Left ventricle myocardium inferior (tissue), 1 donor: ENCODE results near the gene RAX2. TPM values are rescaled to one million over a fixed set of nuclear protein-coding genes. Genes with fewer than 3 reads are reported as not detected.

Experiments
- DNase-seq: peaks from one replicate; pipeline ENCODE4 v3.0.0-alpha.2; 2020
- H3K27ac ChIP-seq: fragments of 200-600 bp; replicated peaks from 2 replicates; pipeline ENCODE4 v1.8.0; 2021
- H3K27me3 ChIP-seq: fragments of 200-600 bp; 2 replicates; pipeline ENCODE4 v1.8.0; 2021; ENCODE audit warnings: low read depth
- H3K36me3 ChIP-seq: fragments of 200-600 bp; 2 replicates; pipeline ENCODE4 v1.8.0; 2021
- H3K4me1 ChIP-seq: fragments of 200-600 bp; 2 replicates; pipeline ENCODE4 v1.8.0; 2021
- H3K4me3 ChIP-seq: fragments of 200-600 bp; 2 replicates; pipeline ENCODE4 v1.8.0; 2021; ENCODE audit warnings: mild to moderate bottlenecking, moderate library complexity
- H3K9me3 ChIP-seq: fragments of 200-600 bp; replicated peaks from 2 replicates; pipeline ENCODE4 v1.8.0; 2021
- CTCF ChIP-seq: fragments of 200-600 bp; IDR thresholded peaks from 2 replicates; pipeline ENCODE4 v1.8.0; 2021; ENCODE audit warnings: antibody characterized with exemption, mild to moderate bottlenecking, borderline replicate concordance
- intact Hi-C: fragments of 100-400 bp; cut with micrococcal nuclease; formaldehyde crosslinking; loops from one replicate; pipeline ENCODE4 v1.11.0; 2022
- total RNA-seq: library from RNA; stranded (reverse); fragmentation: NEBNext Ultra II Directional; extraction: Animal tissue kit (Norgen Biotek cat#: 25700); gene quantifications from one replicate; pipeline ENCODE4 v1.2.1, GENCODE V29; 2021
- donor health status: DM: no; HTN: yes; CAD: no; lungs with severe emphysema.

RAX2 gene
- total RNA-seq, 1 donor from 2014 or later, result not detected

DNA sequence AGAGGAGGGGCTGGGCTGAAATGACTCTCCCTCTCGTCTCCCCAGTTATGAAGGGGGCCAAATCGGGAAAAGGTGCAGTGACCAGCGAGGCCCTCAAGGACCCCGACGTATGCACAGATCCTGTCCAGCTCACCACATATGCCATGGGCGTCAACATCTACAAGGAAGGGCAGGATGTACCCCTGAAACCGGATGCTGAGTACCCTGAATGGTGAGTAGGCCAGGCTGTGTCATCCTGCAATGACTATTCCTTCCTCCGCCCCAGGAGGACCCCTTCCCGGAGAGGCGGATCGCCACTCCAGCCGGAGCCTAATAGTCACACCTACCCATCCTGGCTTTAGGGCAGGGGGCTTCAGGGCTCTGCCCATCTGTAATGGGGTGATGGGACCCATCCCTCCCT lies 6.9 kb downstream of the RAX2 start:
- peaks cover 41% of the 10 kb centered on the region for H3K36me3 ChIP-seq
- no peak overlapping the region for H3K4me3 ChIP-seq
- DNase-seq, result no peak
- no peaks in the 10 kb centered on the region for H3K9me3 ChIP-seq
- no peak overlapping the region for H3K27ac ChIP-seq
- H3K4me1 ChIP-seq, result peaks cover 34% of the 10 kb centered on the region
- no peaks in the 10 kb centered on the region for H3K27me3 ChIP-seq
- intact Hi-C loops, result no loop called here
- no peak for TF ChIP-seq CTCF

- DNase-seq, result peak; percentile 99
- no peak for TF ChIP-seq CTCF
- Histone ChIP-seq H3K4me1 (peaks cover 51% of the 10 kb centered on the region), H3K27ac (peak within 1 kb of the TSS; percentile 99), H3K4me3 (peak within 1 kb of the TSS; percentile 99), H3K9me3 (no peaks in the 10 kb centered on the region), H3K36me3 (peaks cover 51% of the 10 kb centered on the region), H3K27me3 (no peaks in the 10 kb centered on the region)
- intact Hi-C loops, result no loop called here
Measured at GRCh38 chr19:3762501-3763459, 9.2 kb downstream of the RAX2 start, which contains the start of gene MRPL54. TSS of gene MRPL54 (plus strand) at chr19:3762682. CDS start at chr19:3762701, 19 bp downstream.

GRCh38 chr19:3762130-3762473 lies 9.9 kb downstream of the RAX2 start:
- peak overlapping the region; percentile 99 for H3K27ac ChIP-seq
- intact Hi-C loops, result no loop called here
- no peak for DNase-seq
- peak overlapping the region; percentile 99 for H3K4me3 ChIP-seq
- H3K9me3 ChIP-seq, result no peaks in the 10 kb centered on the region
- TF ChIP-seq CTCF, result no peak
- H3K4me1 ChIP-seq, result peaks cover 51% of the 10 kb centered on the region
- H3K27me3 ChIP-seq, result no peaks in the 10 kb centered on the region
- H3K36me3 ChIP-seq, result peaks cover 51% of the 10 kb centered on the region

DNA sequence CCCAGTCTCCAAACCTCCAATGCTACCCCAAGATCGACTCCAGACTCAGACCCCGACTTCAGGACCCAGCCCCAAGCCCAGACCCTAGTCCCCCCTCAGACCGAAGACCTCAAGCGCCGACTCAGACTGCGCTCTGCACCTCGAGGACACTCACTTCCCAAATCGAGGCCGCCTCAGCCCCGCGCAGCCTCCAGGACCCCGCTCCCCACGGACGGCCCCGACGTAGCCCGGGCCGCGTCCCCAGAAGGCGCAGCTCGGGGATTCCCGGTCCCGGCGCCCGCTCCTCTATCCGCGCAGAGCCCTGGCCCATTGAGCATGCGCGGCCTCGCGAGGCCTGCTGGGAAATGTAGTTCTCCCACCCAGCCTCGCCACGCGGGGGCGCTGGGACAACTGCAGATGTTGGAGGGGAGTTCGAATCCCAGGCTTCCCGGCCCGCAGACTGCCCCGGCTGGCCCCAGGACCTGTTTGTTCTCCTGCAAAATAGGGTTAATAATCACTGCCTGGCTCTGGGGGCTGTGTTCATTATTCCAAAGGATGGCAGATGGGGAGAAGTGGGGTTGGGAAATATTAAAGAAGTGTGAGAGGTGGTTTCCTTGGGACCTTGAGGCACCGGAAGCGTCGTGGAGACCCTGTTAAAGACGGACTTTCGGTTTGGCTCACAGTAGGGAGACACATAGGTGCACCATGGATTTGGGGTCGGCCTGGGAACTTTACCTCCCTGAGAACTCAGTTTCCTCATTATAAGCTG lies 10.5 kb downstream of the RAX2 start, which contains the start of gene APBA3:
Gene APBA3 (minus strand): TSS at position 311 of the 748 bp plus-strand sequence. CDS start 1,428 bp downstream, outside the sequence.
- Histone ChIP-seq H3K4me3 (peak within 1 kb of the TSS; percentile 99), H3K27me3 (no peaks in the 10 kb centered on the region), H3K27ac (peak within 1 kb of the TSS; percentile 99), H3K9me3 (no peaks in the 10 kb centered on the region), H3K36me3 (peaks cover 51% of the 10 kb centered on the region), H3K4me1 (peaks cover 51% of the 10 kb centered on the region)
- intact Hi-C loops, result no loop called here
- peak; percentile 78 for TF ChIP-seq CTCF
- peak; percentile 92 for DNase-seq

- Histone ChIP-seq H3K4me1 (peaks cover 51% of the 10 kb centered on the region), H3K27ac (peak overlapping the region; percentile 99), H3K27me3 (no peaks in the 10 kb centered on the region), H3K36me3 (peaks cover 46% of the 10 kb centered on the region), H3K9me3 (no peaks in the 10 kb centered on the region), H3K4me3 (peak overlapping the region; percentile 99)
- no peak for TF ChIP-seq CTCF
- no peak for DNase-seq
- intact Hi-C loops, result no loop called here
Measured at GRCh38 chr19:3760871-3761361, 11.1 kb downstream of the RAX2 start.
